Panc1 (cell line): Measurements from ENCODE around the gene TSPAN5. TPM values are rescaled to one million over a fixed set of nuclear protein-coding genes. Genes with fewer than 3 reads are reported as not detected.

ENCODE experiments used
- ATAC-seq: fragments of 200-7000 bp; cut with Tn5 transposase; 2 replicates; pipeline ENCODE4 v1.9.1; 2020; ENCODE audit warnings: mild to moderate bottlenecking, moderate library complexity
- BruUV-seq: library from RNA; stranded (reverse); fragments of 400-500 nt; replicated peaks from 2 replicates; lab custom pipeline; 2021; lab: Mats Ljungman, UMichigan
- CTCF ChIA-PET: fragments of 300-600 bp; sonication (Branson Sonifier 250); formaldehyde crosslinking; loops from one replicate; lab custom pipeline; 2022; ENCODE audit warnings: antibody characterized with exemption; lab: Charles Lee
- POLR2A ChIA-PET: fragments of 300-600 bp; sonication (Branson Sonifier 250); formaldehyde crosslinking; loops from one replicate; lab custom pipeline; 2022; ENCODE audit warnings: antibody characterized with exemption; lab: Charles Lee
- DNase-seq: peaks from one replicate; pipeline ENCODE4 v3.0.0-alpha.2; 2010; ENCODE audit warnings: low read depth, low spot score
- H3K27ac ChIP-seq: 2 replicates; pipeline ENCODE4 v1.5.1; 2011; ENCODE audit warnings: mild to moderate bottlenecking, low read length, inconsistent platforms
- H3K27me3 ChIP-seq: fragments of 200-500 bp; sonication (Bioruptor generic); 2 replicates; pipeline ENCODE4 v1.6.0; 2014; ENCODE audit warnings: low read length, inconsistent platforms; ENCODE audit not compliant: control insufficient read depth, insufficient read depth
- H3K36me3 ChIP-seq: fragments of 200-500 bp; sonication (Bioruptor generic); 2 replicates; pipeline ENCODE4 v1.5.1; 2014; ENCODE audit warnings: inconsistent platforms, mild to moderate bottlenecking, low read length, moderate library complexity; ENCODE audit not compliant: control insufficient read depth, insufficient read depth
- H3K4me1 ChIP-seq: 2 replicates; pipeline ENCODE4 v1.5.1; 2011; ENCODE audit warnings: inconsistent platforms, mild to moderate bottlenecking, low read length, moderate library complexity; ENCODE audit not compliant: control insufficient read depth, insufficient read depth
- H3K4me3 ChIP-seq, 2 experiments: 2 replicates each; pipeline ENCODE4 v1.5.1; 2011 to 2012; ENCODE audit warnings: low read depth in 2 of 2, low read length in 2 of 2, mild to moderate bottlenecking in 2 of 2, inconsistent platforms in 1 of 2, moderate library complexity in 1 of 2
- H3K9me3 ChIP-seq: fragments of 200-500 bp; sonication (Bioruptor generic); 2 replicates; pipeline ENCODE4 v1.5.1; 2014; ENCODE audit warnings: low read depth, mild to moderate bottlenecking, inconsistent platforms, low read length, moderate library complexity; ENCODE audit not compliant: control insufficient read depth, insufficient read depth
- CTCF ChIP-seq: fragments of 450-650 bp; IDR thresholded peaks from 2 replicates; pipeline ENCODE4 v1.5.1; 2017; ENCODE audit warnings: mild to moderate bottlenecking
- POLR2AphosphoS5 ChIP-seq: IDR thresholded peaks from 2 replicates; pipeline ENCODE4 v1.6.1; 2012; ENCODE audit warnings: mild to moderate bottlenecking, low read depth, low read length, moderate library complexity
- REST ChIP-seq, 2 experiments: IDR thresholded peaks; 2 replicates each; pipeline ENCODE4 v1.6.1; 2011 to 2012; ENCODE audit warnings: low read depth in 2 of 2, control low read depth in 1 of 2, low read length in 1 of 2, mild to moderate bottlenecking in 1 of 2, moderate library complexity in 1 of 2; ENCODE audit not compliant: insufficient read depth in 1 of 2
- SIN3A ChIP-seq: IDR thresholded peaks from 2 replicates; pipeline ENCODE4 v1.6.1; 2012; ENCODE audit warnings: low read depth, mild to moderate bottlenecking, low read length, moderate library complexity, borderline replicate concordance; ENCODE audit not compliant: insufficient read depth
- TCF7L2 ChIP-seq: IDR thresholded peaks from 2 replicates; pipeline ENCODE4 v1.6.1; 2011; ENCODE audit warnings: mild to moderate bottlenecking, low read depth, low read length, inconsistent platforms
- in situ Hi-C: cut with HindIII; loops from 2 replicates; pipeline ENCODE4 v1.10.0; 2016; ENCODE audit warnings: low sequenced_read_pairs, low pct_unique_long_range_greater_than_20kb
- intact Hi-C: fragments of 100-400 bp; cut with micrococcal nuclease; formaldehyde crosslinking; loops from one replicate; pipeline ENCODE4 v1.10.0; 2022; ENCODE audit not compliant: unreplicated experiment
- total RNA-seq: library from RNA; stranded (reverse); gene quantifications from one replicate; pipeline ENCODE4 v1.2.1, GENCODE V29; 2021; ENCODE audit not compliant: unreplicated experiment

TSPAN5 gene
- total RNA-seq, 1 experiment from 2014 or later = 61.9 TPM

GRCh38 chr4:98679738-98680137, 21.3 kb upstream of the TSPAN5 start:
- ChIA-PET POLR2A (no interaction called here), CTCF (interaction anchor here (0.6 kb wide), 1 partner anchor 315 kb away, joined by 3 read pairs; no protein-coding TSS in a partner anchor)
- in situ Hi-C loops = no loop called here
- Histone ChIP-seq H3K9me3 (no peaks in the 10 kb centered on the region), H3K36me3 (no peaks in the 10 kb centered on the region), H3K4me1 (peaks cover 3% of the 10 kb centered on the region; the same call in 1 of the 2 replicates), H3K27ac (peak overlapping the region; percentile 61; the same call in 1 of the 2 replicates), H3K4me3 (no peak overlapping the region), H3K27me3 (no peaks in the 10 kb centered on the region)
- no TSS peak for BruUV-seq
- no peak for DNase-seq
- intact Hi-C loops = no loop called here
- ATAC-seq = no peak
- no peak for TF ChIP-seq SIN3A
- TF ChIP-seq REST (IDR thresholded peaks at IDR 0.05; ENCODE audit: insufficient read depth in 1 of 2, low read depth in 2 of 2, low read length in 1 of 2) = no peak
- TF ChIP-seq POLR2AphosphoS5 = no peak
- TF ChIP-seq CTCF = no peak
- TF ChIP-seq TCF7L2 = no peak

- DNase-seq (no peak), ATAC-seq (no peak)
- Histone ChIP-seq H3K36me3 (no peaks in the 10 kb centered on the region), H3K4me3 (no peak overlapping the region), H3K9me3 (no peaks in the 10 kb centered on the region), H3K27me3 (no peaks in the 10 kb centered on the region), H3K27ac (peak overlapping the region; percentile 48; the same call in 1 of the 2 replicates), H3K4me1 (peaks cover 4% of the 10 kb centered on the region; the same call in 1 of the 2 replicates)
- CTCF ChIA-PET = no interaction called here
- BruUV-seq = no TSS peak
- TF ChIP-seq REST (IDR thresholded peaks at IDR 0.05; ENCODE audit: insufficient read depth in 1 of 2, low read depth in 2 of 2, low read length in 1 of 2) (no peak), CTCF (no peak), SIN3A (no peak), POLR2AphosphoS5 (no peak), TCF7L2 (no peak)
- POLR2A ChIA-PET = interaction anchor here (0.7 kb wide), 1 partner anchor 19 kb away, joined by 10 read pairs; the partner anchor contains the start of gene TSPAN5
- in situ Hi-C loops = no loop called here
- intact Hi-C loops = no loop called here
These were observed 19.4 kb upstream of the TSPAN5 start for GRCh38 chr4:98677799-98678198.
